ENCODE results near the gene SEC24B.
"Not testable (repeated sequence)": the region's sequence is repeated elsewhere in the genome, so short reads cannot be mapped to it uniquely, and the experiment has no call there.

SEC24B gene

DNA sequence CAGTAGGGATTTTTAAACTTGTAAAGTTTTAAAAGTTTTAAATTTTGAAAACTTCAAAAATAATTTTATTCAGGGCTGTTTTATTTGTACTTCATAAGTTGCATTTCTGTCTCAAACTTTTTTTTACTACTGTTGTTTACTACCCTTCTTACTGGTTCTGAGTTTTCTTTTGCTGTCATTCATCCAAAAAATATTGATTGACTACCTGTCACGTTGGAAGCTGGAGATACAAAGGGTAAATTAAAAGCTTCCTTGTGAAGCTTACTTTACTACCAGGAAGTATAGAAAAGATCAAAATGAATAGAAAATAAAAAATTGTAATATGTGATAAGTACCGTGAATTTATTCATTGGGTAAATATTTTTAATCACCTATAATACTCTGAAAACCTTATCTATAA lies 77.1 kb downstream of the SEC24B start:
- in situ Hi-C loops (cut with MboI; ENCODE audit: low pct_unique_long_range_greater_than_20kb, low sequenced_read_pairs, unreplicated experiment), result no loop called here
- TF ChIP-seq, protein P1, sequence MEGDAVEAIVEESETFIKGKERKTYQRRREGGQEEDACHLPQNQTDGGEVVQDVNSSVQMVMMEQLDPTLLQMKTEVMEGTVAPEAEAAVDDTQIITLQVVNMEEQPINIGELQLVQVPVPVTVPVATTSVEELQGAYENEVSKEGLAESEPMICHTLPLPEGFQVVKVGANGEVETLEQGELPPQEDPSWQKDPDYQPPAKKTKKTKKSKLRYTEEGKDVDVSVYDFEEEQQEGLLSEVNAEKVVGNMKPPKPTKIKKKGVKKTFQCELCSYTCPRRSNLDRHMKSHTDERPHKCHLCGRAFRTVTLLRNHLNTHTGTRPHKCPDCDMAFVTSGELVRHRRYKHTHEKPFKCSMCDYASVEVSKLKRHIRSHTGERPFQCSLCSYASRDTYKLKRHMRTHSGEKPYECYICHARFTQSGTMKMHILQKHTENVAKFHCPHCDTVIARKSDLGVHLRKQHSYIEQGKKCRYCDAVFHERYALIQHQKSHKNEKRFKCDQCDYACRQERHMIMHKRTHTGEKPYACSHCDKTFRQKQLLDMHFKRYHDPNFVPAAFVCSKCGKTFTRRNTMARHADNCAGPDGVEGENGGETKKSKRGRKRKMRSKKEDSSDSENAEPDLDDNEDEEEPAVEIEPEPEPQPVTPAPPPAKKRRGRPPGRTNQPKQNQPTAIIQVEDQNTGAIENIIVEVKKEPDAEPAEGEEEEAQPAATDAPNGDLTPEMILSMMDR (IDR thresholded peaks at IDR 0.05; ENCODE audit: extremely low read depth, insufficient read depth, missing control alignments), result no peak
- no peak for DNase-seq (ENCODE audit: low spot score)

- no peak for DNase-seq (ENCODE audit: low spot score)
- TF ChIP-seq, protein P1 (IDR thresholded peaks at IDR 0.05; ENCODE audit: extremely low read depth, insufficient read depth, missing control alignments), result no peak
- in situ Hi-C loops (cut with MboI; ENCODE audit: low pct_unique_long_range_greater_than_20kb, low sequenced_read_pairs, unreplicated experiment), result no loop called here
Observed at GRCh38 chr4:109511414-109511813, 77.8 kb downstream of the SEC24B start.

DNA sequence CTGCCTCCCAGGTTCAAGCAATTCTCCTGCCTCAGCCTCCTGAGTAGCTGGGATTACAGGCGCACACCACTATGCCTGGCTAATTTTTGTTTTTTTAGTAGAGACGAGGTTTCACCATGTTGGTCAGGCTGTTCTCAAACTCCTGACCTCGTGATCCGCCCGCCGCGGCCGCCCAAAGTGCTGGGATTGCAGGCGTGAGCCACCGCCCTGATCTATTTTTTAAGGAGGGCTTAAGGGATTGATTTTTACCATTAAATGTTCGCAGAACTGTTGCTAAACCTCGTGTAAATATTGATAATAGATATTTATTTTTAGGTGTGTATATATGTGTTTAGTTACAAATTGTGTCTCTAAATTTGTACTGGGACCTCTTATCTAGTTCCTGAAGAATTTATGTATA lies 79.8 kb downstream of the SEC24B start:
- DNase-seq (ENCODE audit: low spot score); in situ Hi-C loops (cut with MboI; ENCODE audit: low pct_unique_long_range_greater_than_20kb, low sequenced_read_pairs, unreplicated experiment): not testable (repeated sequence)

- no peak for DNase-seq (ENCODE audit: low spot score)
- in situ Hi-C loops (cut with MboI; ENCODE audit: low pct_unique_long_range_greater_than_20kb, low sequenced_read_pairs, unreplicated experiment), result loop anchor here (25.0 kb wide), 2 partner anchors 95 to 280 kb away; partner anchors contain the start of genes CFI, GAR1 and SEC24B
- TF ChIP-seq, protein P1 (IDR thresholded peaks at IDR 0.05; ENCODE audit: extremely low read depth, insufficient read depth, missing control alignments), result no peak
Observed at GRCh38 chr4:109532182-109532581, 98.6 kb downstream of the SEC24B start.

GRCh38 chr4:109545401-109545800 lies 111.8 kb downstream of the SEC24B start:
- TF ChIP-seq, protein P1 (IDR thresholded peaks at IDR 0.05; ENCODE audit: extremely low read depth, insufficient read depth, missing control alignments), result no peak
- no peak for DNase-seq (ENCODE audit: low spot score)
- in situ Hi-C loops (cut with MboI; ENCODE audit: low pct_unique_long_range_greater_than_20kb, low sequenced_read_pairs, unreplicated experiment), result loop anchor here (25.0 kb wide), 2 partner anchors 108 to 267 kb away; partner anchors contain the start of genes CFI, GAR1 and SEC24B

- TF ChIP-seq, protein P1 (IDR thresholded peaks at IDR 0.05; ENCODE audit: extremely low read depth, insufficient read depth, missing control alignments), result no peak
Observed at GRCh38 chr4:109547394-109547793, 113.8 kb downstream of the SEC24B start.

GRCh38 chr4:109548655-109549054 lies 115.0 kb downstream of the SEC24B start:
- in situ Hi-C loops (cut with MboI; ENCODE audit: low pct_unique_long_range_greater_than_20kb, low sequenced_read_pairs, unreplicated experiment), result loop anchor here (25.0 kb wide), 2 partner anchors 111 to 264 kb away; partner anchors contain the start of genes CFI, GAR1 and SEC24B
- no peak for DNase-seq (ENCODE audit: low spot score)

More at GRCh38 chr4:109547394-109547793, 113.8 kb downstream of the SEC24B start:
- no peak for DNase-seq (ENCODE audit: low spot score)
- in situ Hi-C loops (cut with MboI; ENCODE audit: low pct_unique_long_range_greater_than_20kb, low sequenced_read_pairs, unreplicated experiment), result loop anchor here (25.0 kb wide), 2 partner anchors 110 to 265 kb away; partner anchors contain the start of genes CFI, GAR1 and SEC24B

More at GRCh38 chr4:109548655-109549054, 115.0 kb downstream of the SEC24B start:
- TF ChIP-seq, protein P1 (IDR thresholded peaks at IDR 0.05; ENCODE audit: extremely low read depth, insufficient read depth, missing control alignments), result no peak

All from GM13977 (cell line).